Psoas muscle (tissue), 8 donors: ENCODE measurements around the gene ASTN2. TPM values are rescaled to one million over a fixed set of nuclear protein-coding genes. Genes with fewer than 3 reads are reported as not detected.

ENCODE experiments used
- ATAC-seq, 4 donors: fragments of 200-7000 bp; cut with Tn5 transposase; one replicate each; pipeline ENCODE4 v1.9.1; 2020; ENCODE audit warnings: moderate library complexity in 3 of 4, mild to moderate bottlenecking in 2 of 4
- DNase-seq, 2 donors: peaks; one replicate each; pipeline ENCODE4 v3.0.0-alpha.2; 2020
- H3K27ac ChIP-seq: fragments of 200-600 bp; one replicate; pipeline ENCODE4 v1.8.0; 2022
- H3K27me3 ChIP-seq, 3 donors: fragments of 200-600 bp in 1 of 3; one replicate each; pipeline versions ENCODE4 v1.6.1 to v1.8.0; 2013 to 2022; ENCODE audit warnings: low read length in 2 of 3, mild to moderate bottlenecking in 2 of 3, moderate library complexity in 1 of 3; ENCODE audit not compliant: insufficient read depth in 3 of 3
- H3K36me3 ChIP-seq, 2 donors: fragments of 200-600 bp in 1 of 2; one replicate each; pipeline versions ENCODE4 v1.6.1 to v1.8.0; 2013 to 2022; ENCODE audit warnings: low read depth in 1 of 2, mild to moderate bottlenecking in 1 of 2, moderate library complexity in 1 of 2; ENCODE audit not compliant: insufficient read depth in 1 of 2
- H3K4me1 ChIP-seq: fragments of 200-600 bp; one replicate; pipeline ENCODE4 v1.8.0; 2022
- H3K4me3 ChIP-seq: fragments of 200-600 bp; one replicate; pipeline ENCODE4 v1.8.0; 2022; ENCODE audit warnings: mild to moderate bottlenecking
- H3K9me3 ChIP-seq: fragments of 200-600 bp; one replicate; pipeline ENCODE4 v1.8.0; 2022
- CTCF ChIP-seq: fragments of 200-600 bp; IDR thresholded peaks from one replicate; pipeline ENCODE4 v1.8.0; 2022; ENCODE audit warnings: antibody characterized with exemption
- WGBS, 3 donors: extraction: QIAGEN DNeasy Blood & Tissue Kit; methylation state at CpG; one replicate each; pipeline versions ENCODE4 v1.1.6 to v1.1.7; 2013; 5-methylcytosine and 5-hydroxymethylcytosine counted together
- intact Hi-C, 2 donors: fragments of 100-400 bp; cut with DNase I; formaldehyde crosslinking; loops; one replicate each; pipeline versions ENCODE4 v1.11.0 to v1.14.2; 2022
- polyA plus RNA-seq, 3 donors: library from polyadenylated mRNA; stranded (reverse); fragments of 200-250 nt; gene quantifications; one replicate each; pipeline ENCODE4 v1.2.3, GENCODE V29; 2013
- total RNA-seq, 4 donors: library from RNA; stranded (reverse); fragmentation: NEBNext Ultra II Directional in 2 of 4; extraction: Animal tissue kit (Norgen Biotek cat#: 25700) in 2 of 4; gene quantifications; one replicate each; pipeline versions ENCODE4 v1.2.1 to v1.2.4, GENCODE V29; 2021 to 2023
- donor health status: healthy with polysubstance abuse.
- donor health status: DM: no; HTN: no; CAD: no; lungs with moderate emphysema.
- donor health status: Bipolar disorder and iron deficiency.
- donor health status: healthy.
- donor health status: DM: yes; HTN: yes; CAD: no.
- donor health status: DM: no; HTN: no; CAD: no.
- donor health status: DM: no; HTN: no; CAD: no.
- donor health status: DM: yes; HTN: yes; CAD: no.

The ASTN2 gene
- total and polyA plus RNA-seq, 7 donors = 2.0 to 10.3 (median 3.3) TPM

- no peaks in the 10 kb centered on the region for H3K9me3 ChIP-seq
- no peak overlapping the region for H3K4me3 ChIP-seq
- intact Hi-C loops = no loop called here
- ATAC-seq = no peak
- no peaks in the 10 kb centered on the region for H3K27me3 ChIP-seq
- no peaks in the 10 kb centered on the region for H3K4me1 ChIP-seq
- H3K27ac ChIP-seq = no peak overlapping the region
- DNase-seq = no peak
- TF ChIP-seq CTCF = no peak
- no peaks in the 10 kb centered on the region for H3K36me3 ChIP-seq
- WGBS, 3 donors = 30 to 45% (median 34%) methylated on average over 1 of the region's 1 CpG
Measured at GRCh38 chr9:117343427-117343826, 71.4 kb downstream of the ASTN2 start.

GRCh38 chr9:117341151-117341550 is 73.7 kb downstream of the ASTN2 start:
- no peak for TF ChIP-seq CTCF
- ATAC-seq = no peak
- 46 to 53% (median 50%) methylated on average over 2 of the region's 2 CpGs for WGBS, 3 donors
- no peak overlapping the region for H3K27ac ChIP-seq
- H3K27me3 ChIP-seq = no peaks in the 10 kb centered on the region
- intact Hi-C loops = no loop called here
- H3K4me1 ChIP-seq = no peaks in the 10 kb centered on the region
- no peak overlapping the region for H3K4me3 ChIP-seq
- no peaks in the 10 kb centered on the region for H3K9me3 ChIP-seq
- no peaks in the 10 kb centered on the region for H3K36me3 ChIP-seq
- no peak for DNase-seq

- intact Hi-C loops = no loop called here
- H3K4me3 ChIP-seq = no peak overlapping the region
- no peaks in the 10 kb centered on the region for H3K27me3 ChIP-seq
- DNase-seq (no peak), ATAC-seq (no peak)
- no peaks in the 10 kb centered on the region for H3K4me1 ChIP-seq
- no peaks in the 10 kb centered on the region for H3K36me3 ChIP-seq
- no peak for TF ChIP-seq CTCF
- 82 to 93% (median 86%) methylated on average over 4 of the region's 4 CpGs for WGBS, 3 donors
- no peaks in the 10 kb centered on the region for H3K9me3 ChIP-seq
- no peak overlapping the region for H3K27ac ChIP-seq
Measured at GRCh38 chr9:117340422-117340821, 74.4 kb downstream of the ASTN2 start.

GRCh38 chr9:117335837-117336433 is 78.9 kb downstream of the ASTN2 start:
- no peak for ATAC-seq
- Histone ChIP-seq H3K36me3 (no peaks in the 10 kb centered on the region), H3K4me3 (no peak overlapping the region), H3K4me1 (no peaks in the 10 kb centered on the region), H3K9me3 (no peaks in the 10 kb centered on the region), H3K27ac (no peak overlapping the region), H3K27me3 (no peaks in the 10 kb centered on the region)
- no peak for TF ChIP-seq CTCF
- DNase-seq = no peak
- 33 to 43% (median 37%) methylated on average over 2 of the region's 2 CpGs for WGBS, 3 donors
- intact Hi-C loops = no loop called here

- no peak for ATAC-seq
- H3K4me1 ChIP-seq = no peaks in the 10 kb centered on the region
- TF ChIP-seq CTCF = no peak
- H3K27ac ChIP-seq = no peak overlapping the region
- H3K9me3 ChIP-seq = no peaks in the 10 kb centered on the region
- 69 to 74% (median 70%) methylated on average over 2 of the region's 2 CpGs for WGBS, 3 donors
- intact Hi-C loops = no loop called here
- H3K36me3 ChIP-seq = no peaks in the 10 kb centered on the region
- DNase-seq = no peak
- H3K4me3 ChIP-seq = no peak overlapping the region
- no peaks in the 10 kb centered on the region for H3K27me3 ChIP-seq
Measured at GRCh38 chr9:117334101-117334500, 80.8 kb downstream of the ASTN2 start.
